ENCODE data around the gene RNF2.

- TF ChIP-seq POLR2A (IDR thresholded peaks at IDR 0.05; ENCODE audit: low read depth, low read length): no peak
- TF ChIP-seq TAF1 (IDR thresholded peaks at IDR 0.05; ENCODE audit: low read depth, low read length): no peak
- no peak for TF ChIP-seq POLR2AphosphoS5 (IDR thresholded peaks at IDR 0.05; ENCODE audit: low read depth, low read length)
- TF ChIP-seq SPI1 (IDR thresholded peaks at IDR 0.05; ENCODE audit: low read depth, low read length): no peak
Measured at GRCh38 chr1:185054365-185055060, 9.2 kb downstream of the RNF2 start.
